Amniotic epithelial cell (primary cell): ENCODE results near the gene MGAT4A.
"Not testable (repeated sequence)": the region's sequence is repeated elsewhere in the genome, so short reads cannot be mapped to it uniquely, and the experiment has no call there.

Experiments used
- DNase-seq: peaks from one replicate; pipeline ENCODE4 v3.0.0-alpha.2; 2010; ENCODE audit warnings: low read depth

MGAT4A gene

GRCh38 chr2:98759827-98760625 lies 29.1 kb upstream of the MGAT4A start:
- DNase-seq: no peak

- DNase-seq: no peak
These were observed 28.4 kb upstream of the MGAT4A start for GRCh38 chr2:98759338-98759737.

GRCh38 chr2:98757904-98758421 lies 27.0 kb upstream of the MGAT4A start:
- DNase-seq: peak; percentile 13

- DNase-seq: no peak
These were observed 22.9 kb upstream of the MGAT4A start for GRCh38 chr2:98753801-98754200.

GRCh38 chr2:98752711-98753110 lies 21.8 kb upstream of the MGAT4A start:
- not testable (repeated sequence) for DNase-seq

- DNase-seq: no peak
These were observed 20.8 kb upstream of the MGAT4A start for GRCh38 chr2:98751748-98752147.

- no peak for DNase-seq
These were observed 19.8 kb upstream of the MGAT4A start for GRCh38 chr2:98750593-98751282.

- DNase-seq: no peak
These were observed 18.1 kb upstream of the MGAT4A start for GRCh38 chr2:98749066-98749450.

- DNase-seq: no peak
These were observed 17.5 kb upstream of the MGAT4A start for GRCh38 chr2:98748292-98749065.

GRCh38 chr2:98747888-98748287 lies 17.0 kb upstream of the MGAT4A start:
- DNase-seq: no peak

GRCh38 chr2:98746426-98746825 lies 15.5 kb upstream of the MGAT4A start:
- DNase-seq: no peak

- DNase-seq: no peak
These were observed 13.7 kb upstream of the MGAT4A start for GRCh38 chr2:98744595-98744994.

- DNase-seq: no peak
These were observed 12.9 kb upstream of the MGAT4A start for GRCh38 chr2:98743835-98744234.

- DNase-seq: no peak
These were observed 8.1 kb upstream of the MGAT4A start for GRCh38 chr2:98739020-98739419.

GRCh38 chr2:98738304-98738703 lies 7.4 kb upstream of the MGAT4A start:
- no peak for DNase-seq

GRCh38 chr2:98737848-98738247 lies 6.9 kb upstream of the MGAT4A start:
- no peak for DNase-seq

- DNase-seq: peak; percentile 55
These were observed 5.5 kb upstream of the MGAT4A start for GRCh38 chr2:98736464-98736889.

- peak; percentile 6 for DNase-seq
These were observed 3.9 kb upstream of the MGAT4A start for GRCh38 chr2:98734823-98735260.

- no peak for DNase-seq
These were observed 3.2 kb upstream of the MGAT4A start for GRCh38 chr2:98734162-98734561.

GRCh38 chr2:98732430-98733051 lies 1.6 kb upstream of the MGAT4A start:
- no peak for DNase-seq

GRCh38 chr2:98731894-98732349 lies 990 bp upstream of the MGAT4A start:
- DNase-seq: no peak

- DNase-seq: peak; percentile 5
These were observed 258 bp downstream of the MGAT4A start for GRCh38 chr2:98730707-98731040.
